ENCODE data around the gene BCAR1. TPM values are rescaled to one million over a fixed set of nuclear protein-coding genes. Genes with fewer than 3 reads are reported as not detected.

BCAR1 gene, protein sequence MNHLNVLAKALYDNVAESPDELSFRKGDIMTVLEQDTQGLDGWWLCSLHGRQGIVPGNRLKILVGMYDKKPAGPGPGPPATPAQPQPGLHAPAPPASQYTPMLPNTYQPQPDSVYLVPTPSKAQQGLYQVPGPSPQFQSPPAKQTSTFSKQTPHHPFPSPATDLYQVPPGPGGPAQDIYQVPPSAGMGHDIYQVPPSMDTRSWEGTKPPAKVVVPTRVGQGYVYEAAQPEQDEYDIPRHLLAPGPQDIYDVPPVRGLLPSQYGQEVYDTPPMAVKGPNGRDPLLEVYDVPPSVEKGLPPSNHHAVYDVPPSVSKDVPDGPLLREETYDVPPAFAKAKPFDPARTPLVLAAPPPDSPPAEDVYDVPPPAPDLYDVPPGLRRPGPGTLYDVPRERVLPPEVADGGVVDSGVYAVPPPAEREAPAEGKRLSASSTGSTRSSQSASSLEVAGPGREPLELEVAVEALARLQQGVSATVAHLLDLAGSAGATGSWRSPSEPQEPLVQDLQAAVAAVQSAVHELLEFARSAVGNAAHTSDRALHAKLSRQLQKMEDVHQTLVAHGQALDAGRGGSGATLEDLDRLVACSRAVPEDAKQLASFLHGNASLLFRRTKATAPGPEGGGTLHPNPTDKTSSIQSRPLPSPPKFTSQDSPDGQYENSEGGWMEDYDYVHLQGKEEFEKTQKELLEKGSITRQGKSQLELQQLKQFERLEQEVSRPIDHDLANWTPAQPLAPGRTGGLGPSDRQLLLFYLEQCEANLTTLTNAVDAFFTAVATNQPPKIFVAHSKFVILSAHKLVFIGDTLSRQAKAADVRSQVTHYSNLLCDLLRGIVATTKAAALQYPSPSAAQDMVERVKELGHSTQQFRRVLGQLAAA
- total RNA-seq (2022; extraction: Qiagen RNA extraction; ENCODE audit: low read depth): 48.1 to 121 TPM (median 108 TPM) in 5 replicates

DNA sequence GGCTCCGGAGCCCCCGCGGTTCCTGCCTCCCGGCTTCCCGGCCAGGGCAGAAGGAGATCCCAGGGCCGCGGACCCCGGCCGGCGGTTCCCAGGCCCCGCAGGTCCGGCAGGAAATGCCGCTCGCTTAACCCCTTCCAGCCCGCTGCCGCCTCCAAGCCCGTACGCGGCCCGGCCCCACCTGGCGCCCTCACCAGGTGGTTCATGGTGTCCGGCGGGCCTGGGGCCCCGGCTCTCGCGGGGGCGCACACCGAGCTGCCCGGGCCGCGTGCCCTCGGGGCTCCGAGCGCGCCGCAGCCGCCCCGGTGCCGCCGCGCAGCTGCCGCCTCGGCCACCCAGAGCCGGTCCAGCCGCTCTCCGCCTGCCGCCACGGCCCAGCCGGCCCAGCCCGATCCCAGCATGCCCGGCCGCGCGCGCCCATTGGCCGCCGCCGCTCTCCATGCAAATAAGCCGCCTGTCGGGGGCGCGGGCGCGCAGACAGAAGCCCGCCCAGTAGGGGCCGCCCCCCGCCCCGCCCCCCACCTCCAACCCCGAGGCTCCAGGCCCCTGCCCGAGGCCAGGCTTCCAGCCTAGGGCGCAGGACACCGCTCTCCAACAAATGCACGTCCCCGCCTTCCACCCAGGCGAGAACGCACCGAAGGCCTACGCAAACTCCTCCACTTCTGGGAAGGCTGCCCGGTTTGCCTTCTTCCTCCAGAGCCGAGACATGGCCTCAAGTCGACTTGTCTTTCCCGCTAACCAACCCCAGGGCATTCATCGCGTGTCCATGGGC is at the start of gene BCAR1:
Gene BCAR1, minus strand, starts transcription at position 345 of the 769 bp plus-strand sequence. Its CDS starts 142 bp downstream, at position 203.

DNA sequence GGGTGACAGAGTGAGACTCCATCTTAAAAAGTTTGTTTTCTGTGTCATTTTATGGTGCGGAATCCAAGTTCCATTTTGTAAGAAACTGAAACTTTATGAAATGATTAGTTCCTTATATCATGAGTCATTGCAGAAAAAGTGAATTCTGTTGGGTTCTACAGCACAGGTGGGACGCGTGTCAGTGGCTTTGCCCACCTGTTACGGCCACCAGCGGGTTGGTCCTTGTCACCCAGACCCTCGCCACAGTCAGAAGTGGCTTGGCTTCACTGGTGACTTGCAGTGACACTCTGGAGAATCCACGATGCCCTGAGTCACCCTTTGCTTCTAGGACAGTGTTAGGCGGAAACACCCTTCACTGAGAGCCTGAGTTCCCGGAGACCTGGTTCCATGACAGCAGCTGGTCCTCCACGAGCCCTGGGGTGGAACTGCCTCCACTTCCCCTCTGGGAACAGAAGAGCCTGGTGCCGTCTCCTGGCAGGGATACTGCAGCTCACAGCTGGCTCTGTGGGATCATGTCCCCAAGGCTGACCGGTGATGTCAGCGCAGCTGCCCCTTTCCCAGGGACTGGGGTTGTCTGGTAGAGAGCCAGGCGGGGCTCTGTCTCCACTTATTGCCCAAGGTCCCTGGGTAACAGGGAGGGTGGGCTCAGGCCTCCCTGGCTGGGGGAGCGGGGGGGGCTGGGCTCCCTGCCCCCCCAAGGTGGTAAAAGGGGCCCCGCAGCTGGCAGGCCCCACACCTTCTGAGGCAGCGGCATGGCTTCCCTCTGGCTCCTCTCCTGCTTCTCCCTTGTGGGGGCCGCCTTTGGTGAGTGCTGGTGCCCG is 33.0 kb downstream of the BCAR1 start, which contains the start of gene CTRB1:
Gene CTRB1, plus strand, starts transcription at position 733 of the 821 bp plus-strand sequence. Its CDS starts 20 bp downstream, at position 753.

DNA sequence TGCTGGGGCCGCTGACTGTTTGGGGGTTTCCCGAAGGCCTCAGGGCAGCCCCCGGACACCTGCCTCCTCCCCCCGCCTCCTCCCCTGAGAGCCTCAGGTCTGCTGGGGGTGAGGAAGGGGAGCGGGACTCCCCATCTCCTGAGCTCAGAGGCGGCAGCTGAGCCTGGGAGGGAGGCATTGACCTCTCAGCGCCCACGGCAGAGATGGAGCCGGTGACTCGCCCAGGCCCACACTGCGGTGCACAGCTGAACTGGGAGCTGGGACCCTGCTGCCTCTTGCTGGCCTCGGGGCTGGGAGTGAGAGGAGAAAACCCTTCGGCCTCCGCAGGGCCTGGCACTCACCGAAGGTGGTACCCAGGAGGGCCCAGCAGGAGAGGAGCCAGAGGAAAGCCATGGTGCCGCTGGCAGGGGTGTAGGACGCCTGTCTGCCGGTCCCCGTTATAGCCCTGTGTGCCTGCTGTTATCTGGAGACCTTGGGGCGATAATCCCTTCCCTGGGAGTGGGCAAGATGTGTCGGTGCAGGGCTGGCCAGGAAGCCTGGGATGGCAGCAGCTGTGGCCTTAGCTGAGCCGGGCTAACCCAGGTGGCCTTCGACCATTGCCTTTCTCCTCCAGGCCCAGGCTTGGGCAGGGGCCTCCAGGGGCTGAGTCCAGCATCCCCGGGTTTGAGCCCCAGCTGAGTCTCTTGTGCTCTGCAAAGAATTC is 44.5 kb downstream of the BCAR1 start, which contains the start of gene CTRB2:
Gene CTRB2, minus strand, starts transcription at position 413 of the 703 bp plus-strand sequence. Its CDS starts 20 bp downstream, at position 393.

Other genes starting within 250 kb of the BCAR1 start
- gene LDHD, start 134.8 kb downstream of the BCAR1 start, total RNA-seq (2022; extraction: Qiagen RNA extraction; ENCODE audit: low read depth): 0.34 to 1.4 TPM (median 0.86 TPM) in 5 replicates
- 9.0 to 12.7 TPM (median 10.8 TPM) in 5 replicates for gene ZFP1, start 103.1 kb downstream of the BCAR1 start, total RNA-seq (2022; extraction: Qiagen RNA extraction; ENCODE audit: low read depth)
- gene CTRB2, start 44.5 kb downstream of the BCAR1 start, total RNA-seq (2022; extraction: Qiagen RNA extraction; ENCODE audit: low read depth): not detected in 5 replicates
- gene CTRB1, start 32.6 kb downstream of the BCAR1 start, total RNA-seq (2022; extraction: Qiagen RNA extraction; ENCODE audit: low read depth): not detected in 5 replicates
- gene CFDP1, start 181.9 kb upstream of the BCAR1 start, total RNA-seq (2022; extraction: Qiagen RNA extraction; ENCODE audit: low read depth): 55.6 to 88.5 TPM (median 63.8 TPM) in 5 replicates
- gene TMEM170A, start 213.1 kb upstream of the BCAR1 start, total RNA-seq (2022; extraction: Qiagen RNA extraction; ENCODE audit: low read depth): 10.7 to 17.8 TPM (median 14.9 TPM) in 5 replicates
- gene CHST6, start 243.8 kb upstream of the BCAR1 start, total RNA-seq (2022; extraction: Qiagen RNA extraction; ENCODE audit: low read depth): 0.13 to 0.22 TPM (median 0.15 TPM) in 4 of 5 replicates, not detected in the other